HG03575 (cell line): ENCODE data around the gene SERTM2.
"Not testable (repeated sequence)": the region's sequence is repeated elsewhere in the genome, so short reads cannot be mapped to it uniquely, and the experiment has no call there.

Experiments used
- ATAC-seq: cut with Tn5 transposase; IDR thresholded peaks from one replicate; pipeline ENCODE4 v1.9.1; 2021; ENCODE audit not compliant: unreplicated experiment, insufficient number of reproducible peaks, low FRiP score; ENCODE audit errors: extremely low read depth

The SERTM2 gene

DNA sequence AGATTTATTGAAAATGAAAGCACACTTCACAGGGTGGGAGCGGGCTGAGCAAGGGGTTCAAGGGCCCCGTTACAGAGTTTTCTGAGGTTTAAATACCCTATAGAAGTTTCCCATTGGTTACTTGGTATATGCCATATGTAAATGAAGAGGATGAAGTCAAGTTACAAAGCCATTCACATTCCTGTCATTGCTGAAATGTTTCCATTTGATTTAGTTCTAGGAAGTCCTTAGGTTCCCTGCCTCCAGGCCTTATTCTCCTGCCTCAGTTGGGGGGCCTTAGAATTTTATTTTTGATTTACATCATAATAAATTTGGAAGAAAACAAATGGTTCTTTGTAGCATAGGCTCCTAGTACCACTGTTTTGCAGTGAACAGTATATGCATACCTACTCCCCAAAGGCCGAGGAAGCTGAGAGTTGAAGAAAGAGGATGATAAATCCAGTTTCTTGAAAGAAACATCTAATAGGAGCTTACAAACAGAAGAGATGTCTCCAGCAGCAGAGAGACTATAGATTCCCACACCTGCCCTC is 31.8 kb downstream of the SERTM2 start:
- no peak for ATAC-seq

DNA sequence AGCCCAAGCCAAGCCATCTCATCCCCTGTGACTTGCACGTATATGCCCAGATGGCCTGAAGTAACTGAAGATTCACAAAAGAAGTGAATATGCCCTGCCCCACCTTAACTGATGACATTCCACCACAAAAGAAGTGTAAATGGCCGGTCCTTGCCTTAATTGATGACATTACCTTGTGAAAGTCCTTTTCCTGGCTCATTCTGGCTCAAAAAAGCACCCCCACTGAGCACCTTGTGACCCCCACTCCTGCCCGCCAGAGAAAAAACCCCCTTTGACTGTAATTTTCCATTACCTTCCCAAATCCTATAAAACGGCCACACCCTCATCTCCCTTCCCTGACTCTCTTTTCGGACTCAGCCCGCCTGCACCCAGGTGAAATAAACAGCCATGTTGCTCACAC is 37.8 kb downstream of the SERTM2 start:
- ATAC-seq = not testable (repeated sequence)

DNA sequence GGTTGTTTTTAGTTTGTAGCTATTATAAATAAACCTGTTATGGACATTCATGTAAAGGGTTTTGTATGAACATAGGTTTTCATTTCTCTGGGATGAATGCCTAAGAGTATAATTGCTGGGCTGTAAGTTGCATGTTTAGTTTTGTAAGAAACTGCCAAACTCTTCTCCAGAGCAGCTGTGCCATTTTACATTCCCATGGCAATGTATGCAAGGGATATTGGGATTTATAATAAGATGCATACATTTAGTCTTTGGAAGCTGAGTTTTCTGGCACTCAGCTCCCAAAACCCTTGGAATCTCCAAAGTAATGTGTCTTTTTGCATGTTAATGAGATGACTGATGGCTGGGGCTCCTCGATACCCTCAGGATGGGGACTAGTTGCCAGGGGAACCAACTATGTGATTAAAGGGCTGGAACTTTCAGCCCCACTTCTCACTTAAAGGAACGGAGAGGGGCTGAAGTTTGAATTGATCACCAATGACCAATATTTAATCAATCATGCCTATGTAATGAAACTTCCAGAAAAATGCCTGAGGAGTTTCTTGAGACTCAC is 44.0 kb downstream of the SERTM2 start:
- ATAC-seq = no peak

DNA sequence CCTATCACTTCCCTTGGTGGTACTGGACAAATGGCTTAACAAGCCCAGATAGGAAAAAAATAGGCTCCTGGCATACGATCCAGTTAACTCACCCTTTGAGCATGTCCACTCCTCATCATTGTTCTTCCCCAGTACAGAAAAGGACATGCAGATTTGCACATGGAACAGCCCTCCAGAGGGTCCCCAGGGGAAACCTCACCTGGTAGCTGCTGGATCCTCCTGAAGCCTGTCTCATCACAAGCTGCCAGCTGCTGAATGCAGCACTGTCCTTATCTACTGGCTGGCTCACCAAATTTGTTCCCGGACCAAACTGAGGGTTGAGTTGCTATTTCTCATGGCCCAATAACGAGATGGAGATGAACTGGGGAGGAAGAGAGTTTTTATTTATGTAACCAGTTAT is 49.4 kb downstream of the SERTM2 start:
- ATAC-seq = no peak

DNA sequence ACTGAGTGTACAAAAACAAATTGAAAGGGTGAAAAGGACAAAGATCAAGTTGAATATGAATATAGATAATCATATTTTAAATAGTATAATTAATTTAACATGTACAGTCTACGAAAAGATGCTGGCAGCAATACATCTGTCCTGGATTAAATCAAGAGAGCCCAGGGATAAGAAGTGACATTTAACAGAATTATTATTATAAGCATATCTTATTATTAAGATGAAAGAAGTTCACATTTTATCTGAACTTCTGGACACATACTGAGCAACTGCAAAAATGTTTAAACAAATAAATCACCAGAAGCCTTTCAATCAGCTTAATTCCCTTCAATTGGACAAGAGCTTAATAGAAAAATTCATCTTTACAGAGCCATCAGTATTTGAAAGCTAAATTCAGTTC is 50.4 kb downstream of the SERTM2 start:
- no peak for ATAC-seq

DNA sequence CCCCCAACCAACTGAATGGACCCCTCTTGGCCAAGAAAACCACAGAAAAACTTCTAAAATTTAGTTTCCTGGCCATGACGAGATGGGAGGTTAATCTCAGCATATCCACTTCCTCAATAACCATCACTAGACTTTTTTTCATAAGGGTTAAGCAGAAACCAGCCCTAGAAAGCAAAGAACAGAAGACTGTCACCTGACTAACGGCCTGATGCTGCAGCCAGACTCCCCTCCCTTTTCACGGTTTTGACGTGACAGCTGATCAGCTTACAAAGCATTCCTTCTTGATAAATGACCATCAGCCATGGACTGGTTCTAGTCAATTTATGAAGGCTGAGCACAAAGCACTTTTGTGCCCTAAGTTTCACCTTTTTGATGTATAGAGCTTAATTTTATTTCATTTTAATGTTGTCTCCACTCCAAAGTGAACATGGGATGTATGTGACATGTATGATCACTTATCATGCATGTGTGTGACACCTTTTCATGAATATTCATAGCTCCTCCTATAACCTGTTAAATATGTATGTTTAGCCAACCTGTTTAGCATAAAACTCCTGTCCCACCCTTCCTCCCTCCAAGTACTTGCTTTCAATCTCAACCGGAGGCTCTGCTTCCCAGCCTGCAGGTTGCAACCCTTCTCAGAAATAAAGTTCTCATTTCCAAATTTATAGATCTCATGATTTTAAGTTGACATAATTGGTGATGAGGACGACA is 56.3 kb downstream of the SERTM2 start:
- no peak for ATAC-seq

DNA sequence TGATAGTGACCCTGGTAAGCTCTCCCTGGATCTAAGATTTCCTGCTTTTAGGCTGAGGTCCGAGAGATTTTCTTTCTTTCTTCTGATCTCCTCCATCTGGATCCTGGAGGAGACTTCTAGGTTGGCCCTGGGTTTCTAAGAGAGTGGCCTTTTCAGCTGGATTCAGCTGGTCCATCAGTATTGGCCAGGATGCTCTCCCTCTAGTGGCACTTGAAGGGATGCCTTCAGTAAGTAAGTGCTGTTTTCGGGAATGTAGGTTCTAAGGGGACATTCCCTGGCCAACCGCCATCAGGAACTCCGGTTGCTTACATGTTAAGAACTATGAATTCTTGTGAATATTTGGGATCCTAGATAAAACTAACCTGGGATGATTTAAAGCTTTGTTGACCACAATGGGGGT is 56.9 kb downstream of the SERTM2 start:
- no peak for ATAC-seq

DNA sequence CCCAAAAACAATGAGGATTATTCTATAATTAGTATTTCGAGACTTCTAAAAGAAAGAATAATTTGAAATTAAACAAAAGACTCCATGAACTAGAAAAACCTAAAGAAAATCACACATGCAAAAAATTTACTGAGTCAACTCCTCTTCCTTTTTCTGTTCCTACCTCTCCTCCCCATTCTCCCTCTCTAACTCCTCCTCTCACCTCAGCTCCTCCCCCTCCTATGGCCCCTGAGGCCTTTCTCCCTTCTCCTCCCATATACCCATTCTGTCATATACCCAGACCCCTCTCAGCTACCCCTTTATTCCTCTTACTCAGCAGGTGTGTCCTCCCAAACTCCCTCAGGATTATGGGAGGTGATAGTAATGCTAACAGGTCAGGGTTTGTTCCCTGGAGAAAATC is 57.4 kb downstream of the SERTM2 start:
- ATAC-seq = no peak
